Measurements from ENCODE around the gene TXLNB. TPM values are rescaled to one million over a fixed set of nuclear protein-coding genes. Genes with fewer than 3 reads are reported as not detected.

The TXLNB gene
- total RNA-seq, 2 donors from 2014 or later = 1.1 to 1.7 TPM

GRCh38 chr6:139278190-139278589, 13.6 kb downstream of the TXLNB start:
- intact Hi-C loops (cut with DNase I) = no loop called here
- no peak for DNase-seq (ENCODE audit: low spot score)

GRCh38 chr6:139277587-139277986, 14.2 kb downstream of the TXLNB start:
- DNase-seq (ENCODE audit: low spot score) = no peak

GRCh38 chr6:139277161-139277560, 14.6 kb downstream of the TXLNB start:
- DNase-seq (ENCODE audit: low spot score) = no peak
- intact Hi-C loops (cut with DNase I) = loop anchor here in 1 of 2 donors (2.0 kb wide), 1 partner anchor 66 kb away; no protein-coding TSS in a partner anchor

More at GRCh38 chr6:139277587-139277986, 14.2 kb downstream of the TXLNB start:
- intact Hi-C loops (cut with DNase I) = loop anchor here in 1 of 2 donors (2.0 kb wide), 1 partner anchor 65 kb away; no protein-coding TSS in a partner anchor

GRCh38 chr6:139275279-139276055, 16.3 kb downstream of the TXLNB start:
- intact Hi-C loops (cut with DNase I) = loop anchor here in 1 of 2 donors (2.0 kb wide), 1 partner anchor 67 kb away; no protein-coding TSS in a partner anchor
- no peak for DNase-seq (ENCODE audit: low spot score)

- no peak for DNase-seq (ENCODE audit: low spot score)
- intact Hi-C loops (cut with DNase I) = no loop called here
Observed at GRCh38 chr6:139271056-139271455, 20.7 kb downstream of the TXLNB start.

- intact Hi-C loops (cut with DNase I) = no loop called here
- no peak for DNase-seq (ENCODE audit: low spot score)
Observed at GRCh38 chr6:139270249-139270648, 21.5 kb downstream of the TXLNB start.

GRCh38 chr6:139265512-139266190, 26.1 kb downstream of the TXLNB start:
- no peak for DNase-seq (ENCODE audit: low spot score)
- intact Hi-C loops (cut with DNase I) = no loop called here

GRCh38 chr6:139262519-139263300, 29.1 kb downstream of the TXLNB start:
- DNase-seq (ENCODE audit: low spot score) = no peak
- intact Hi-C loops (cut with DNase I) = no loop called here

- no peak for DNase-seq (ENCODE audit: low spot score)
- intact Hi-C loops (cut with DNase I) = no loop called here
Observed at GRCh38 chr6:139257821-139258398, 33.9 kb downstream of the TXLNB start.

GRCh38 chr6:139257291-139257690, 34.5 kb downstream of the TXLNB start:
- no peak for DNase-seq (ENCODE audit: low spot score)
- intact Hi-C loops (cut with DNase I) = no loop called here

- intact Hi-C loops (cut with DNase I) = no loop called here
- DNase-seq (ENCODE audit: low spot score) = no peak
Observed at GRCh38 chr6:139256087-139256486, 35.7 kb downstream of the TXLNB start.

- DNase-seq (ENCODE audit: low spot score) = no peak
- intact Hi-C loops (cut with DNase I) = no loop called here
Observed at GRCh38 chr6:139254196-139254595, 37.6 kb downstream of the TXLNB start.

GRCh38 chr6:139253656-139254055, 38.1 kb downstream of the TXLNB start:
- DNase-seq (ENCODE audit: low spot score) = no peak
- intact Hi-C loops (cut with DNase I) = no loop called here

GRCh38 chr6:139251691-139252390, 40.0 kb downstream of the TXLNB start:
- no peak for DNase-seq (ENCODE audit: low spot score)
- intact Hi-C loops (cut with DNase I) = no loop called here

GRCh38 chr6:139251045-139251690, 40.6 kb downstream of the TXLNB start:
- no peak for DNase-seq (ENCODE audit: low spot score)
- intact Hi-C loops (cut with DNase I) = no loop called here

- DNase-seq (ENCODE audit: low spot score) = no peak
- intact Hi-C loops (cut with DNase I) = no loop called here
Observed at GRCh38 chr6:139250296-139251044, 41.3 kb downstream of the TXLNB start.

GRCh38 chr6:139249395-139249794, 42.4 kb downstream of the TXLNB start:
- intact Hi-C loops (cut with DNase I) = no loop called here

GRCh38 chr6:139248911-139249310, 42.9 kb downstream of the TXLNB start:
- no peak for DNase-seq (ENCODE audit: low spot score)
- intact Hi-C loops (cut with DNase I) = no loop called here

More at GRCh38 chr6:139249395-139249794, 42.4 kb downstream of the TXLNB start:
- DNase-seq (ENCODE audit: low spot score) = no peak
